Lower leg skin (tissue), 3 donors: ENCODE data around the gene MMRN2.

Experiments used
- CTCF ChIP-seq, 3 donors: fragments of 450-650 bp; IDR thresholded peaks; one replicate each; pipeline ENCODE4 v1.5.1; 2016; ENCODE audit warnings: antibody characterized with exemption in 3 of 3, mild to moderate bottlenecking in 3 of 3, moderate library complexity in 2 of 3
- POLR2A ChIP-seq, 2 donors: fragments of 450-650 bp; IDR thresholded peaks; one replicate each; pipeline ENCODE4 v1.6.1; 2016 to 2017; ENCODE audit warnings: antibody characterized with exemption in 2 of 2, mild to moderate bottlenecking in 1 of 2, moderate library complexity in 1 of 2

GRCh38 chr10:86944471-86944870, 12.9 kb downstream of the MMRN2 start:
- TF ChIP-seq CTCF (IDR thresholded peaks at IDR 0.05) (no peak), POLR2A (IDR thresholded peaks at IDR 0.05) (no peak)
